HepG2 (cell line): ENCODE data around the gene SESN2. TPM values are rescaled to one million over a fixed set of nuclear protein-coding genes. Genes with fewer than 3 reads are reported as not detected.

ENCODE experiments used
- AGO2 ChIP-seq: fragments of 200-400 bp; formaldehyde crosslinking; optimal IDR thresholded peaks from 2 replicates; pipeline ENCODE3; 2017; ENCODE audit warnings: mild to moderate bottlenecking, low read depth, low read length, moderate library complexity
- AKAP8 ChIP-seq: sonication (generic); formaldehyde crosslinking; IDR thresholded peaks from 2 replicates; pipeline ENCODE4 v1.5.1; 2020; ENCODE audit warnings: mild to moderate bottlenecking, missing genetic modification reagents
- ARHGAP35 ChIP-seq: sonication (generic); formaldehyde crosslinking; IDR thresholded peaks from 2 replicates; pipeline ENCODE4 v1.9.0; 2022; ENCODE audit warnings: mild to moderate bottlenecking, inconsistent platforms, moderate library complexity, missing genetic modification reagents, borderline replicate concordance
- BRCA1 ChIP-seq: sonication (generic); formaldehyde crosslinking; IDR thresholded peaks from 2 replicates; pipeline ENCODE4 v1.4.0; 2020; ENCODE audit warnings: missing genetic modification reagents
- CENPBD1 ChIP-seq: sonication (generic); formaldehyde crosslinking; IDR thresholded peaks from 2 replicates; pipeline ENCODE4 v1.8.0; 2022; ENCODE audit warnings: missing genetic modification reagents, low read depth, mild to moderate bottlenecking, borderline replicate concordance
- CREB3 ChIP-seq: sonication (generic); formaldehyde crosslinking; IDR thresholded peaks from 2 replicates; pipeline ENCODE4 v1.5.0; 2020; ENCODE audit warnings: missing genetic modification reagents
- CREBL2 ChIP-seq: sonication (generic); formaldehyde crosslinking; IDR thresholded peaks from 2 replicates; pipeline ENCODE4 v1.8.1; 2023; ENCODE audit warnings: missing genetic modification reagents, mild to moderate bottlenecking, borderline replicate concordance
- DNMT1 ChIP-seq: sonication (generic); formaldehyde crosslinking; IDR thresholded peaks from 2 replicates; pipeline ENCODE4 v1.5.1; 2020; ENCODE audit warnings: mild to moderate bottlenecking, missing genetic modification reagents
- E2F5 ChIP-seq: sonication (generic); formaldehyde crosslinking; conservative IDR thresholded peaks from 2 replicates; pipeline ENCODE4 v1.4.0; 2020; ENCODE audit warnings: missing genetic modification reagents
- ESRRA ChIP-seq: sonication (generic); formaldehyde crosslinking; IDR thresholded peaks from 2 replicates; pipeline ENCODE4 v1.5.1; 2020; ENCODE audit warnings: mild to moderate bottlenecking, low read depth, missing genetic modification reagents
- FOXA1 ChIP-seq, 2 experiments: fragments of 450-650 bp in 1 of 2; sonication (generic) in 1 of 2; formaldehyde crosslinking in 1 of 2; IDR thresholded peaks; 2 replicates each; pipeline versions ENCODE4 v1.4.0 to v1.6.1; 2016 to 2020; ENCODE audit warnings: missing genetic modification reagents in 1 of 2
- GABPA ChIP-seq, 2 experiments: IDR thresholded peaks; 2 replicates each; pipeline ENCODE4 v1.6.1; 2011 to 2016; ENCODE audit warnings: low read depth in 2 of 2, low read length in 1 of 2, missing biosample characterization in 1 of 2, missing genetic modification characterization in 1 of 2
- HNRNPK ChIP-seq: fragments of 200-400 bp; formaldehyde crosslinking; IDR thresholded peaks from 2 replicates; pipeline ENCODE4 v1.6.1; 2018; ENCODE audit warnings: low read length, low read depth, moderate library complexity, mild to moderate bottlenecking; ENCODE audit not compliant: poor library complexity, severe bottlenecking
- ISX ChIP-seq: sonication (generic); formaldehyde crosslinking; conservative IDR thresholded peaks from 2 replicates; pipeline ENCODE4 v1.5.0; 2020; ENCODE audit warnings: missing genetic modification reagents
- MED1 ChIP-seq: sonication (generic); formaldehyde crosslinking; IDR thresholded peaks from 2 replicates; pipeline ENCODE4 v1.4.0; 2020; ENCODE audit warnings: missing genetic modification reagents
- NFRKB ChIP-seq: fragments of 450-650 bp; IDR thresholded peaks from 2 replicates; pipeline ENCODE4 v1.6.1; 2017
- PRPF4 ChIP-seq: fragments of 200-400 bp; formaldehyde crosslinking; IDR thresholded peaks from 2 replicates; pipeline ENCODE4 v1.6.1; 2016; ENCODE audit warnings: low read length, low read depth; ENCODE audit not compliant: poor library complexity, severe bottlenecking
- RFX3 ChIP-seq: IDR thresholded peaks from 2 replicates; pipeline ENCODE4 v1.6.1; 2016; ENCODE audit warnings: missing biosample characterization, missing genetic modification reagents
- RXRA ChIP-seq: sonication (generic); formaldehyde crosslinking; IDR thresholded peaks from 2 replicates; pipeline ENCODE4 v1.5.1; 2020; ENCODE audit warnings: missing genetic modification reagents
- SKI ChIP-seq: fragments of 450-650 bp; IDR thresholded peaks from one replicate; pipeline ENCODE4 v1.6.1; 2018; ENCODE audit warnings: mild to moderate bottlenecking; ENCODE audit not compliant: partially characterized antibody
- TBL1XR1 ChIP-seq: fragments of 150-350 bp; IDR thresholded peaks from 2 replicates; pipeline ENCODE4 v1.6.1; 2014; ENCODE audit warnings: borderline replicate concordance, low read length; ENCODE audit not compliant: partially characterized antibody
- TBP ChIP-seq: sonication (generic); formaldehyde crosslinking; IDR thresholded peaks from 2 replicates; pipeline ENCODE4 v1.5.0; 2020; ENCODE audit warnings: missing genetic modification reagents
- TOPORS ChIP-seq: sonication (generic); formaldehyde crosslinking; IDR thresholded peaks from 2 replicates; pipeline ENCODE4 v1.8.0; 2023; ENCODE audit warnings: mild to moderate bottlenecking, missing genetic modification reagents
- U2AF2 ChIP-seq: fragments of 200-400 bp; formaldehyde crosslinking; IDR thresholded peaks from 2 replicates; pipeline ENCODE4 v1.6.1; 2017; ENCODE audit warnings: low read depth, mild to moderate bottlenecking, low read length
- ZBTB38 ChIP-seq: sonication (generic); formaldehyde crosslinking; IDR thresholded peaks from 2 replicates; pipeline ENCODE4 v1.5.1; 2020; ENCODE audit warnings: mild to moderate bottlenecking, missing genetic modification reagents
- ZMAT5 ChIP-seq: sonication (generic); formaldehyde crosslinking; IDR thresholded peaks from 2 replicates; pipeline ENCODE4 v1.5.0; 2020; ENCODE audit warnings: mild to moderate bottlenecking, low read depth, missing genetic modification reagents, borderline replicate concordance
- ZNF570 ChIP-seq: sonication (generic); formaldehyde crosslinking; IDR thresholded peaks from 2 replicates; pipeline ENCODE4 v1.4.0; 2020; ENCODE audit warnings: mild to moderate bottlenecking, missing genetic modification reagents, borderline replicate concordance
- ZNF607 ChIP-seq: sonication (generic); formaldehyde crosslinking; IDR thresholded peaks from 2 replicates; pipeline ENCODE4 v1.5.1; 2020; ENCODE audit warnings: missing genetic modification reagents, mild to moderate bottlenecking, borderline replicate concordance
- polyA plus RNA-seq, 8 experiments: library from polyadenylated mRNA; depleted of rRNA in 3 of 8; stranded (reverse) in 7 of 8; unstranded in 1 of 8; fragments of >200 nt; fragmentation: Illumina TruSeq in 4 of 8; extraction: Trizol in 4 of 8; gene quantifications; 2 replicates each; pipeline versions ENCODE4 v1.2.1 to v1.2.3, GENCODE V29; 2011 to 2016; ENCODE audit warnings: low read depth in 4 of 8, missing spikeins in 1 of 8, mixed read lengths in 1 of 8; ENCODE audit not compliant: insufficient read depth in 1 of 8
- total RNA-seq, 5 experiments: library from RNA; depleted of rRNA; stranded (reverse); fragments of >200 nt; fragmentation: Illumina TruSeq; extraction: Trizol; gene quantifications; 2 replicates each; pipeline ENCODE4 v1.2.3, GENCODE V29; 2016; ENCODE audit warnings: low read depth in 1 of 5

The SESN2 gene
- total and polyA plus RNA-seq, 2 of the 13 experiments (the other 11 are each of a cell fraction or from before 2014, with no cell fraction given), result 13.2 to 19.1 TPM

- TF ChIP-seq CREB3 (CRISPR knock-in tag) (0 out of 2 replicates have a peak, but pooled peaks have one; percentile 31), TBL1XR1 (no peak), ZNF570 (CRISPR knock-in tag) (no peak), RXRA (CRISPR knock-in tag) (peak; percentile 20; the same call in 1 of the 2 replicates), ESRRA (CRISPR knock-in tag) (no peak), ZBTB38 (CRISPR knock-in tag) (no peak; the same call in 1 of the 2 replicates), HNRNPK (no peak), AGO2 (peak; percentile 68), NFRKB (no peak), FOXA1 (IDR thresholded peaks at IDR 0.05) (no peak), FOXA1 (CRISPR knock-in tag; IDR thresholded peaks at IDR 0.05) (0 out of 2 replicates have a peak, but pooled peaks have one; percentile 8), CREBL2 (CRISPR knock-in tag) (no peak), CENPBD1 (CRISPR knock-in tag) (no peak), TOPORS (CRISPR knock-in tag) (no peak), ZNF607 (CRISPR knock-in tag) (no peak; the same call in 1 of the 2 replicates), GABPA (IDR thresholded peaks at IDR 0.05; ENCODE audit: low read depth, low read length) (no peak), GABPA (CRISPR knock-in tag; IDR thresholded peaks at IDR 0.05; ENCODE audit: low read depth) (peak; percentile 72), U2AF2 (no peak), AKAP8 (CRISPR knock-in tag) (0 out of 2 replicates have a peak, but pooled peaks have one; percentile 66), ARHGAP35 (CRISPR knock-in tag) (no peak), PRPF4 (no peak), DNMT1 (CRISPR knock-in tag) (no peak), E2F5 (no peak), ISX (CRISPR knock-in tag) (peak; percentile 75; the same call in 1 of the 2 replicates), SKI (no peak), BRCA1 (CRISPR knock-in tag) (no peak), MED1 (CRISPR knock-in tag) (peak; percentile 38), RFX3 (no peak), TBP (CRISPR knock-in tag) (no peak), ZMAT5 (no peak)
Measured at GRCh38 chr1:28259252-28259933, at the start of gene SESN2 (continued).
